Duodenal mucosa (tissue), 2 donors: ENCODE results near the gene HDAC9.
"Not testable (repeated sequence)": the region's sequence is repeated elsewhere in the genome, so short reads cannot be mapped to it uniquely, and the experiment has no call there.

Experiments
- H3K27ac ChIP-seq: one replicate; pipeline ENCODE4 v1.7.0; 2013; ENCODE audit warnings: low read depth, low read length
- H3K27me3 ChIP-seq, 2 donors: one replicate each; pipeline ENCODE4 v1.7.0; 2013; ENCODE audit warnings: low read length in 2 of 2, control low read depth in 1 of 2; ENCODE audit not compliant: insufficient read depth in 2 of 2, control insufficient read depth in 1 of 2
- H3K36me3 ChIP-seq, 2 donors: one replicate each; pipeline ENCODE4 v1.7.0; 2013; ENCODE audit warnings: low read length in 2 of 2, control low read depth in 1 of 2; ENCODE audit not compliant: insufficient read depth in 2 of 2, control insufficient read depth in 1 of 2
- H3K4me1 ChIP-seq, 2 donors: one replicate each; pipeline ENCODE4 v1.7.0; 2013; ENCODE audit warnings: low read length in 2 of 2, control low read depth in 1 of 2; ENCODE audit not compliant: insufficient read depth in 2 of 2, control insufficient read depth in 1 of 2
- H3K4me3 ChIP-seq, 2 donors: one replicate each; pipeline ENCODE4 v1.7.0; 2013; ENCODE audit warnings: low read length in 2 of 2, low read depth in 1 of 2
- H3K9ac ChIP-seq, 2 donors: one replicate each; pipeline ENCODE4 v1.7.0; 2013; ENCODE audit warnings: low read length in 2 of 2, low read depth in 1 of 2
- H3K9me3 ChIP-seq, 2 donors: one replicate each; pipeline ENCODE4 v1.7.0; 2013; ENCODE audit warnings: low read length in 2 of 2, control low read depth in 1 of 2; ENCODE audit not compliant: control insufficient read depth in 1 of 2

Gene HDAC9

DNA sequence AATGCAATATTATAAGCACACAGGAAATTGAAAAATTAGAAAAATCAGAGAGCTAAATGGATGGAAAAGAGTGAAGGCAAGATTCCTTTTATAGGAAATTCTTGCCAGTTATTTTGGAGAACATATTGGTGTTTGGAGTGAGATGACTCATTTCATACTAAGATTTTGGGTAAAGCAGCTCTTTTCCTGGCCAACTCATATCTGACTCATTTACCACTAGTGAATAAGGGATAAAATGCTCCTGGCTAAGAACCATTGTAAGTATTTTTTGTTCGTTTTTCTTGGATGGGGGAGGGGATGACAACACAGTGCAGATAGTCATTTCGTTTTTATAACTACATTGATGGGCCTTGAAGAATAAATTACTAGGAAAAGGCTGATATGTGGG lies 482.6 kb downstream of the HDAC9 start:
- Histone ChIP-seq H3K4me3 (no peak overlapping the region), H3K27me3 (no peaks in the 10 kb centered on the region), H3K36me3 (no peaks in the 10 kb centered on the region), H3K9me3 (peaks cover 5 to 11% of the 10 kb centered on the region in 2 donors), H3K9ac (no peak overlapping the region), H3K27ac (no peak overlapping the region), H3K4me1 (no peaks in the 10 kb centered on the region)

DNA sequence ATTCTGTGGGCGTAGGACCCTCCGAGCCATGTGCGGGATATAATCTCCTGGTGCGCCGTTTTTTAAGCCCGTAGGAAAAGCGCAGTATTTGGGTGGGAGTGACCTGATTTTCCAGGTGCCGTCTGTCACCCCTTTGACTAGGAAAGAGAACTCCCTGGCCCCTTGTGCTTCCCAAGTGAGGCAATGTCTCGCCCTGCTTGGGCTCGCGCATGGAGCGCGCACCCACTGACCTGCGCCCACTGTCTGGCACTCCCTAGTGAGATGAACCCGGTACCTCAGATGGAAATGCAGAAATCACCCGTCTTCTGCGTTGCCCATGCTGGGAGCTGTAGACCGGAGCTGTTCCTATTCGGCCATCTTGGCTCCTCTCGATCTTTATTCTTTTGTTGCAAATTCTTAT lies 495.2 kb downstream of the HDAC9 start:
- not testable (repeated sequence) for H3K4me3 ChIP-seq

DNA sequence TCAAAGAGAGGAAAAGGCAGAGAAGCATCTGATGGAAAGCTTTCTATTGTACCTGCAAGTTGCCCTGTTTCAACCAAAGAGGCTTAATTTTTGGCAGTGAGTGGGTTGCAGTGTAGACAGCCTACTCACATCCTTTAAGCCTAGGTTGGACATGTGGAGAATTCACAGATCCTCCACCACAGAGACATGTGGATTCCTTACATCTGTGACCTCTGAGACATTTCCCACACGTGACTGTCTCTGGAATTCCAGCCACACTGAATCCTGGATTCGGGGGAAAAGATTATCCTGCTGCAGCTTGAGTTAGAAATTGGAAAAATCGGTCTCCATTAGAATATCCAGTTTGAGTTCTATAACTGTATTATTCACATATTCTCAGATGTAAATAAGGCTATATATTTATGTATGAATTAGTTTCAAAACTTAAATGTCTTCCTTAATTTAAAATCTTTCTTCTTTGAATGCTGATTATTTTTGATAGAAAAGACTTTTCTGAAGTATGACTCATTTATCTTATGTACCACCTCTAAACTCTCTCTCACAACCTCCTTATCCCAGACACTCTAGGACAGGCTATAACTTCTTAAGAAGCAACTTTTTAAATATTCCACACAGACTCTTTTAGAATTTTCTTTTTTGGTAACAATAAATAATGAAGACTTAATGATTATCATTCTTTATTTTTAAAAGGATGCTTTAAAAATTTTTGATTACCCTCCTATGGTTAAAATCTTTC lies 498.6 kb downstream of the HDAC9 start:
- no peak overlapping the region for H3K27ac ChIP-seq
- peaks cover 0 to 3% of the 10 kb centered on the region in 2 donors for H3K9me3 ChIP-seq

More for the DNA sequence above, 495.2 kb downstream of the HDAC9 start:
- not testable (repeated sequence) for H3K27me3 ChIP-seq, H3K27ac ChIP-seq, H3K36me3 ChIP-seq, H3K9me3 ChIP-seq, H3K9ac ChIP-seq, H3K4me1 ChIP-seq

DNA sequence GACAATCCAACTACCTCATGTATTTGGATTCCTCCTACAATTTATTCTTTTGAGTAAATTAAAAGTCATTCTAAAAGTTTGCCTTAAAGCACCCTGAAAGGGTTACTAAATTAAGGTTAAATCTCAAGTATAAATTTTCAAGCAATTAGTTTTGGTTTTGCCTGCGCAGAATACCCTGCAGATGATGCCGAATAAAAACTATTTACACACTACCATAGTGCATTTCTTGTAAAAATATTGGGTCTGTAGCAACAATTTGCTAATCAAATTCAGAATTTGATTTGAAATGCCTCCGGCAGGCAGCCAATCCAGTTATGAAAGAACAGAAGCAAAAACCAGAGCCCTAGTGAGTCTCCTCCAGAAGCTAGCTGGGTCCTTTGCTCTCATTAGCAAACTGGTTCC lies 499.7 kb downstream of the HDAC9 start:
- Histone ChIP-seq H3K36me3 (no peaks in the 10 kb centered on the region), H3K27ac (no peak overlapping the region), H3K27me3 (no peaks in the 10 kb centered on the region), H3K4me3 (no peak overlapping the region), H3K9me3 (peaks cover 0 to 4% of the 10 kb centered on the region in 2 donors), H3K4me1 (no peaks in the 10 kb centered on the region), H3K9ac (no peak overlapping the region)

More for the DNA sequence above, 498.6 kb downstream of the HDAC9 start:
- Histone ChIP-seq H3K4me1 (no peaks in the 10 kb centered on the region), H3K36me3 (no peaks in the 10 kb centered on the region), H3K9ac (no peak overlapping the region), H3K27me3 (no peaks in the 10 kb centered on the region), H3K4me3 (no peak overlapping the region)

DNA sequence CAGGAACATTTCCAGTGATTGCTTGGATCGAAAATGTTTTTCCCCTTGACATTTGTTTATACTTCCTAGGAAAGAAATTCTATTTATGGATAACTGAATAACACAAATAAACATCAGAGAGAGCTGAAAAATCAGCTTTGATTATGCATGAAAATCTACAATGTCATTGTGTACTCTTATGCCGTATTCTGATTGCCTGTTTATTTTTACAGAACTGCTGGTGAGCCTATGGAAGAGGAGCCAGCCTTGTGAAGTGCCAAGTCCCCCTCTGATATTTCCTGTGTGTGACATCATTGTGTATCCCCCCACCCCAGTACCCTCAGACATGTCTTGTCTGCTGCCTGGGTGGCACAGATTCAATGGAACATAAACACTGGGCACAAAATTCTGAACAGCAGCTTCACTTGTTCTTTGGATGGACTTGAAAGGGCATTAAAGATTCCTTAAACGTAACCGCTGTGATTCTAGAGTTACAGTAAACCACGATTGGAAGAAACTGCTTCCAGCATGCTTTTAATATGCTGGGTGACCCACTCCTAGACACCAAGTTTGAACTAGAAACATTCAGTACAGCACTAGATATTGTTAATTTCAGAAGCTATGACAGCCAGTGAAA lies 500.4 kb downstream of the HDAC9 start:
- Histone ChIP-seq H3K27me3 (no peaks in the 10 kb centered on the region), H3K4me1 (no peaks in the 10 kb centered on the region), H3K36me3 (no peaks in the 10 kb centered on the region), H3K9me3 (peaks cover 0 to 4% of the 10 kb centered on the region in 2 donors), H3K27ac (no peak overlapping the region), H3K4me3 (no peak overlapping the region), H3K9ac (no peak overlapping the region)

DNA sequence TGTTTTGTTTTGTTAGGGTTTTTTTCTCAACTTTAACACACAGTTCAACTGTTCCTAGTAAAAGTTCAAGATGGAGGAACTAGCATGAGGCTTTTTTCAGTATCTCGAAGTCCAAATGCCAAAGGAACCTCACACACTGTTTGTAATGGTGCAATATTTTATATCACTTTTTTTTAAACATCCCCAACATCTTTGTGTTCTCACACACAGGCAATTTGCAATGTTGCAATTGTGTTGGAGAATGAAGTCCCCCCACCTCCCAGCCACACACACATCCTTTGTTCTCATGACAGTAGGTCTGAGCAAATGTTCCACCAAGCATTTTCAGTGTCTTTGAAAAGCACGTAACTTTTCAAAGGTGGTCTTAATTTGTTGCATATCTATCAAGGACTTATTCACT lies 501.0 kb downstream of the HDAC9 start:
- Histone ChIP-seq H3K27ac (no peak overlapping the region), H3K9ac (no peak overlapping the region), H3K4me3 (no peak overlapping the region), H3K9me3 (peaks cover 0 to 4% of the 10 kb centered on the region in 2 donors), H3K4me1 (no peaks in the 10 kb centered on the region), H3K27me3 (no peaks in the 10 kb centered on the region), H3K36me3 (no peaks in the 10 kb centered on the region)

DNA sequence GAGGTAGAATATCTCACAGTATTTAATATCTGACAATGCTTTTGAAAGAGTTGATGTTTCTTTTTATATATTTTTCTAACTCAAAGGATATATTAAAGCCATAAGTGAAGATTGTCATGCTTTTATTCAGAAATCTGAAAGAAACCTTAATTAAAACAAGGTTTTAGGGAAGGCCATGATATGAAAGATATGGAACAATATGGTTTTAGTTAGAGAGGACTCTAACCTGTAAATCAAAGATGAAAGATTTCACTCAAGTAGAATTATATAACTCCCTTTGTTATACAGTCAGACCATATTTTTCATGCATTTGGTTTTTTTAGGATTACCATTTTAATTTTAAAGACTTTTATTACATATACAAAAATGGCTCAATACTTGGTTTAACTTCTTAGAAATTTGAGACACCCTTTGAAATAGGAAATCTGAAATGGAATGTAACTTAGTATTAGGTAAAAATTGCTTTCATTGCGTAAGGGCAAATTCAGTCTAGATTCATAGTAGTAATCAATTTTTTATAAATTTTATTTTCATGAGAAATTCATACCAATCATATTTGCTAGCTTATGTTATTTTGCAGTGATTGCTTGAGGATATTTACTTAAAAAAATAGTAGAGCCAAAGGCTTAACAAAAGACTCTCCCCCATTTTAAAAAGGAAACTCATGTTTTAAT lies 502.1 kb downstream of the HDAC9 start:
- no peak overlapping the region for H3K4me3 ChIP-seq
- no peaks in the 10 kb centered on the region for H3K4me1 ChIP-seq
- no peaks in the 10 kb centered on the region for H3K36me3 ChIP-seq
- peaks cover 0 to 4% of the 10 kb centered on the region in 2 donors for H3K9me3 ChIP-seq
- no peak overlapping the region for H3K9ac ChIP-seq
- no peak overlapping the region for H3K27ac ChIP-seq
- H3K27me3 ChIP-seq = no peaks in the 10 kb centered on the region

DNA sequence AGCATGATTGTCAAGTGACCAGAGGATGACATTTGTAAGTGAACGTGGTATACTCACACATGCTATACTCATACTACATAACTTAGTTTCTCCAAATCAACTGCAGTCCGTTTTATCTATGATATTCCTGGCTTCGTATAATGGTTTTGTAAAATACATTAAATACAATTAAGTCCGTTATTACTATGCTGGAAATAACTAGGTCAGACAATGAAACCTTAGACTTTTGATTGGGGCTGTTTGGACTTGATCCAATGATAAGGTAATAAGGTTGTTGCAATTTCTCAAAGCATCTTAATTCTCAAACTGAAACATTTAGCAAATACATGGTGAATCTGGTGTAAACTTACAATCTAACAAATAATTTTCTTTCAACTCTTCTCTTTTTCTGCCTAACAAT lies 504.9 kb downstream of the HDAC9 start:
- Histone ChIP-seq H3K9ac (no peak overlapping the region), H3K36me3 (no peaks in the 10 kb centered on the region), H3K27ac (no peak overlapping the region), H3K9me3 (peaks cover 0 to 10% of the 10 kb centered on the region in 2 donors), H3K27me3 (no peaks in the 10 kb centered on the region), H3K4me3 (no peak overlapping the region), H3K4me1 (no peaks in the 10 kb centered on the region)

DNA sequence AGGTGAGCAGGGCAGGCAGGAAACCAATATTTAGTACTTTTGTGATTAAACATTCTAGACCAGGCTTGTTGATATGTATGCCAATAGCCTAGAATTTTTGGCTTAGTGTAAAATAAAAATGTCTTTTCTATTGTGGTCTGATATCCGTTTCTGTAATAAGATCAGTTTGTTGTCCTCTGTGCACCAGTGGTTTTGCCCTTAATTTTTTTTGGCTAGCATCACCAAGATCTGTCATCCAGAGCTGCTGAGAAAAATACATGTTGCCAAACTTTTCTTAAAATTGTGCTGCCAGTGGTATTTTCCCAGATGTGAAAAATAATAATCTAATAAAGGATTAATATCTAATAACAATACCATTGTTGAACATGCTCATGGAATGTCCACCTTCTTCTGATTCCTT lies 506.3 kb downstream of the HDAC9 start:
- H3K4me3 ChIP-seq = no peak overlapping the region
- H3K27me3 ChIP-seq = no peaks in the 10 kb centered on the region
- no peaks in the 10 kb centered on the region for H3K4me1 ChIP-seq
- H3K9ac ChIP-seq = no peak overlapping the region
- peaks cover 0 to 10% of the 10 kb centered on the region in 2 donors for H3K9me3 ChIP-seq
- H3K36me3 ChIP-seq = no peaks in the 10 kb centered on the region
- no peak overlapping the region for H3K27ac ChIP-seq

DNA sequence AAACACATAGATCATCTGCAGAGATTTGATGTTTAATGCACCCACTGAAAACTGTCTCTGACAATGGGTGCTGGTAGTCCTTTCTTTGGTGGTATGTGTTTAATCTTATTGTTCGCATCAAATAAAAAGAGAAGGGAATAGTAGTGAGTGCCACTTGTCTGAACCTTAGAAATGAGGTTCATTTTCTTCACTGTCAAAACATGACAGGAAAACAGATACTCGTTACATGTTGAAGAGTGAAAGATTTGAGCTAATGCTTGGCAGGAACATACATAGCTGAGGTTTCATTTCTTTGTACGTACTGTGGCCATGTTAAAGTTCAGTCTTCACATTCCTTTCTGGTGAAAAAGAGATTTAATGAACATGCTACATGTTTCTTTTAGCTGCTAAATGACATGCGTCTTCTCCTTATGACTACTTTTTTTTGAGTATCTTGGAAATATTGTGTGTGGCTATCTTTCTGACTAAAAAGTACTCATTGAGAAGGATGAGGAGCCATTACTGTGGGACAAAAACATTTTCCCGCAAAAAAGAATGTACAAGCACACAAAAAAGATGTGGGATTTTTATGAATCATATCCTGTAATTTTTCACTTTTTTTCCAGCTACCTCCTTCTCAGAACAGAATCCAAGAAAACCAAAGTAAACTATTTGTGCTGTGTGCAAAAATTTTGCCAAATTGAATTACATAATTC lies 513.8 kb downstream of the HDAC9 start:
- Histone ChIP-seq H3K36me3 (no peaks in the 10 kb centered on the region), H3K9ac (no peak overlapping the region), H3K4me1 (no peaks in the 10 kb centered on the region), H3K27me3 (no peaks in the 10 kb centered on the region), H3K9me3 (peaks cover 0 to 6% of the 10 kb centered on the region in 2 donors), H3K4me3 (no peak overlapping the region), H3K27ac (no peak overlapping the region)
